Fibroblast of lung (primary cell): ENCODE measurements around the gene STARD13.

Source experiments
- CTCF ChIP-seq, 2 donors: IDR thresholded peaks in 1 of 2; conservative IDR thresholded peaks in 1 of 2; 1 replicate in 1 of 2; 2 replicates in 1 of 2; pipeline ENCODE4 v1.5.1; 2011 to 2012; ENCODE audit warnings: low read length in 2 of 2, control low read depth in 1 of 2, inconsistent platforms in 1 of 2, low read depth in 1 of 2, mild to moderate bottlenecking in 1 of 2
- EZH2 ChIP-seq: IDR thresholded peaks from 2 replicates; pipeline ENCODE4 v1.5.1; 2012; ENCODE audit warnings: low read length, control low read depth, mild to moderate bottlenecking; ENCODE audit errors: missing control alignments

DNA sequence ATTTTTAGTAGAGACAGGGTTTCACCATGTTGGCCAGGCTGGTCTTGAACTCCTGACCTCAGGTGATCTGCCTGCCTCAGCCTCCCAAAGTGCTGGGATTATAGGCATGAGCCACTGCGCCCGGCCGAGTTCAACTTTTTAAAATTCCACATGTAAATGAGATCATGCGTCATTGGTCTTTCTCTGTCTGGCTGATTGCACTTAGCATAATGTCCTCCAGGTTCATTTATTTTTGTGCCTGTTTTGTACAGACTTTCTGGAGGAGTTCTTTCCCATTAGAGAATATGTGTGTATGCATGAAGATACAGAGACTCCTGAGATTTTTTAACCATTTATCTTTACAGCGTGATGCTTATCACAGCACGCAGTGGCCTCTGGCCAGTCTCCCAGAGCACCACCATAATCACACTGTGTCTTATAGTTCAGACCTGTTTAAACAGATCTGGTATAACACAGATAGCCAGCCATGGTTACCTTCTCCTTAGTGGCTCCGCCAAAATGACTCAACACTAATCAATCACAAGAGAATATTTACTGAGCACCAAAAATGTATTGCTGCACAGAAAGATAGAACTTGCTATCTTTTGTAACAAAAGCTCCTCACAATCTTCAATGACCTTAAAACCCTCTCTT is 11.4 kb upstream of the STARD13 start:
- no peak for TF ChIP-seq CTCF (conservative IDR thresholded peaks at IDR 0.05 in 1 of 2, IDR thresholded peaks at IDR 0.05 in 1 of 2; ENCODE audit: low read depth in 1 of 2, low read length in 2 of 2)
- no peak for TF ChIP-seq EZH2
